GM19023 (cell line): Measurements from ENCODE around the gene CD2BP2.

ENCODE experiments used
- ATAC-seq: cut with Tn5 transposase; IDR thresholded peaks from one replicate; pipeline ENCODE4 v1.9.1; 2021; ENCODE audit warnings: mild to moderate bottlenecking, moderate library complexity; ENCODE audit not compliant: unreplicated experiment

The CD2BP2 gene

GRCh38 chr16:30365200-30365599 is 10.1 kb upstream of the CD2BP2 start:
- ATAC-seq = no peak

- no peak for ATAC-seq
These were observed 6.1 kb upstream of the CD2BP2 start for GRCh38 chr16:30361180-30361579.

GRCh38 chr16:30359871-30360170 is 4.7 kb upstream of the CD2BP2 start:
- no peak for ATAC-seq

- ATAC-seq = no peak
These were observed 4.1 kb upstream of the CD2BP2 start for GRCh38 chr16:30358990-30359870.

GRCh38 chr16:30358577-30358936 is 3.4 kb upstream of the CD2BP2 start:
- ATAC-seq = no peak

GRCh38 chr16:30357715-30358576 is 2.8 kb upstream of the CD2BP2 start:
- no peak for ATAC-seq

- no peak for ATAC-seq
These were observed 2.1 kb upstream of the CD2BP2 start for GRCh38 chr16:30357085-30357714.

- no peak for ATAC-seq
These were observed 1.4 kb upstream of the CD2BP2 start for GRCh38 chr16:30356401-30357084.

- no peak for ATAC-seq
These were observed 823 bp upstream of the CD2BP2 start for GRCh38 chr16:30355954-30356308.

GRCh38 chr16:30354423-30355143 is 525 bp downstream of the CD2BP2 start:
- ATAC-seq = peak; percentile 28

- no peak for ATAC-seq
These were observed 1.5 kb downstream of the CD2BP2 start for GRCh38 chr16:30353438-30354129.

- ATAC-seq = no peak
These were observed 2.4 kb downstream of the CD2BP2 start for GRCh38 chr16:30352488-30353401.

- no peak for ATAC-seq
These were observed 3.3 kb downstream of the CD2BP2 start for GRCh38 chr16:30351586-30352419.

GRCh38 chr16:30351001-30351441 is 4.1 kb downstream of the CD2BP2 start:
- no peak for ATAC-seq

- peak; percentile 37 for ATAC-seq
These were observed 4.8 kb downstream of the CD2BP2 start for GRCh38 chr16:30350134-30350871.

- no peak for ATAC-seq
These were observed 5.4 kb downstream of the CD2BP2 start for GRCh38 chr16:30349675-30350074.

GRCh38 chr16:30348929-30349328 is 6.2 kb downstream of the CD2BP2 start:
- no peak for ATAC-seq
